B cell (primary cell): ENCODE data around the gene HOXA9. TPM values are rescaled to one million over a fixed set of nuclear protein-coding genes. Genes with fewer than 3 reads are reported as not detected.

Source experiments
- ATAC-seq: fragments of 200-7000 bp; cut with Tn5 transposase; one replicate; pipeline ENCODE4 v1.10.0; 2021; ENCODE audit warnings: low read depth, mild to moderate bottlenecking, moderate number of reproducible peaks, moderate library complexity
- CTCF ChIA-PET: fragments of 350-600 bp; sonication (Branson Sonifier 250); formaldehyde crosslinking; loops from one replicate; lab custom pipeline; 2021; ENCODE audit warnings: antibody characterized with exemption, inconsistent platforms; lab: Charles Lee
- POLR2A ChIA-PET: fragments of 350-600 bp; sonication (Branson Sonifier 250); formaldehyde crosslinking; loops from one replicate; lab custom pipeline; 2021; ENCODE audit warnings: antibody characterized with exemption; lab: Charles Lee
- DNase-seq: peaks from one replicate; pipeline ENCODE4 v3.0.0; 2013
- H2AFZ ChIP-seq: 2 replicates; pipeline ENCODE4 v1.6.1; 2012; ENCODE audit warnings: mild to moderate bottlenecking, low read depth, low read length; ENCODE audit not compliant: insufficient read depth, poor library complexity, severe bottlenecking
- H3K27ac ChIP-seq, 2 donors: 1 replicate in 1 of 2; 2 replicates in 1 of 2; pipeline ENCODE4 v1.5.1; 2012 to 2013; ENCODE audit warnings: low read length in 2 of 2, mild to moderate bottlenecking in 2 of 2, moderate library complexity in 1 of 2
- H3K27me3 ChIP-seq, 4 experiments: fragments of 200-600 bp in 1 of 4; sonication (generic) in 1 of 4; replicated peaks in 1 of 4; 1 replicate in 2 of 4; 2 replicates in 2 of 4; pipeline versions ENCODE4 v1.6.1 to v1.7.0; 2013 to 2016; ENCODE audit warnings: low read length in 3 of 4, mild to moderate bottlenecking in 2 of 4, mixed read lengths in 1 of 4, moderate library complexity in 1 of 4; ENCODE audit not compliant: insufficient read depth in 4 of 4, control insufficient read depth in 3 of 4; ENCODE audit errors: control extremely low read depth in 1 of 4
- H3K36me3 ChIP-seq, 2 experiments: replicated peaks in 1 of 2; 1 replicate in 1 of 2; 2 replicates in 1 of 2; pipeline versions ENCODE4 v1.6.1 to v1.7.1; 2013; ENCODE audit warnings: low read length in 1 of 2; ENCODE audit not compliant: insufficient read depth in 2 of 2, control insufficient read depth in 1 of 2; ENCODE audit errors: control extremely low read depth in 1 of 2, extremely low read depth in 1 of 2
- H3K4me1 ChIP-seq, 2 donors: fragments of 200-600 bp in 1 of 2; sonication (generic) in 1 of 2; 1 replicate in 1 of 2; 2 replicates in 1 of 2; pipeline versions ENCODE4 v1.5.1 to v1.6.1; 2013 to 2017; ENCODE audit warnings: low read length in 2 of 2; ENCODE audit not compliant: control insufficient read depth in 2 of 2, insufficient read depth in 2 of 2
- H3K4me2 ChIP-seq: replicated peaks from 2 replicates; pipeline ENCODE3; 2012; ENCODE audit warnings: mild to moderate bottlenecking, low read depth, low read length; ENCODE audit not compliant: poor library complexity, severe bottlenecking
- H3K4me3 ChIP-seq, 5 experiments: fragments of 200-600 bp in 1 of 5; sonication (generic) in 1 of 5; 1 replicate in 3 of 5; 2 replicates in 2 of 5; pipeline versions ENCODE4 v1.5.1 to v1.7.0; 2011 to 2016; ENCODE audit warnings: low read length in 4 of 5, mild to moderate bottlenecking in 4 of 5, low read depth in 2 of 5, control low read depth in 1 of 5, moderate library complexity in 1 of 5; ENCODE audit not compliant: insufficient read depth in 1 of 5; ENCODE audit errors: control extremely low read depth in 1 of 5, extremely low read depth in 1 of 5
- H3K79me2 ChIP-seq: fragments of 200-600 bp; sonication (generic); one replicate; pipeline ENCODE4 v1.6.0; 2016; ENCODE audit warnings: low read length; ENCODE audit not compliant: control insufficient read depth, insufficient read depth
- H3K9ac ChIP-seq: fragments of 200-600 bp; sonication (generic); 2 replicates; pipeline ENCODE4 v1.6.1; 2017; ENCODE audit warnings: mild to moderate bottlenecking, low read length, moderate library complexity
- H3K9me3 ChIP-seq, 3 donors: one replicate each; pipeline versions ENCODE4 v1.6.1 to v1.7.1; 2013; ENCODE audit warnings: low read length in 2 of 3; ENCODE audit not compliant: control insufficient read depth in 2 of 3, insufficient read depth in 1 of 3; ENCODE audit errors: control extremely low read depth in 1 of 3
- H4K20me1 ChIP-seq: 2 replicates; pipeline ENCODE4 v1.6.0; 2012; ENCODE audit warnings: mild to moderate bottlenecking, low read length; ENCODE audit not compliant: insufficient read depth, control insufficient read depth, poor library complexity, severe bottlenecking
- H3K27ac Mint-ChIP-seq: one replicate; pipeline ENCODE4 v1.8.0; 2021; ENCODE audit warnings: mixed read lengths
- H3K27me3 Mint-ChIP-seq: one replicate; pipeline ENCODE4 v1.8.0; 2021; ENCODE audit warnings: mixed read lengths
- H3K4me1 Mint-ChIP-seq: one replicate; pipeline ENCODE4 v1.8.0; 2021; ENCODE audit warnings: mixed read lengths
- H3K4me3 Mint-ChIP-seq: one replicate; pipeline ENCODE4 v1.8.0; 2021; ENCODE audit warnings: mixed read lengths
- H3K9me3 Mint-ChIP-seq: one replicate; pipeline ENCODE4 v1.8.0; 2022; ENCODE audit warnings: mixed read lengths; ENCODE audit not compliant: insufficient read depth
- CTCF ChIP-seq: fragments of 200-600 bp; IDR thresholded peaks from one replicate; pipeline ENCODE4 v1.8.0; 2022; ENCODE audit warnings: antibody characterized with exemption, mild to moderate bottlenecking
- EZH2 ChIP-seq: IDR thresholded peaks from 2 replicates; pipeline ENCODE4 v1.6.1; 2012; ENCODE audit warnings: borderline replicate concordance, low read depth, mild to moderate bottlenecking, moderate library complexity, low read length; ENCODE audit not compliant: insufficient read depth, poor library complexity, severe bottlenecking
- whole genome bisulfite sequencing: methylation state at CpG from one replicate; pipeline ENCODE4 v1.1.5; 2013; ENCODE audit warnings: missing lambda C conversion rate; ENCODE audit not compliant: insufficient coverage; 5-methylcytosine and 5-hydroxymethylcytosine counted together
- intact Hi-C: fragments of 100-400 bp; cut with micrococcal nuclease; formaldehyde crosslinking; loops from one replicate; pipeline ENCODE4 v1.10.0; 2022
- polyA plus RNA-seq: library from polyadenylated mRNA; depleted of rRNA; stranded (reverse); fragments of >200 nt; gene quantifications from 2 replicates; pipeline ENCODE4 v1.2.3, GENCODE V29; 2012
- total RNA-seq, 2 donors: library from RNA; stranded (reverse); fragments of 120-200 nt in 1 of 2; gene quantifications; 1 replicate in 1 of 2; 2 replicates in 1 of 2; pipeline versions ENCODE4 v1.2.3 to v1.2.4, GENCODE V29; 2013 to 2022

HOXA9 gene
- total and polyA plus RNA-seq, 2 donors (not counting 1 experiment from before 2014, with no cell fraction given) = 0.07 TPM; not detected in 1

GRCh38 chr7:27141137-27141922 lies 24.0 kb downstream of the HOXA9 start:
- Mint-ChIP-seq H3K27me3 (peaks cover 54% of the 10 kb centered on the region), H3K27ac (no peak overlapping the region), H3K9me3 (no peaks in the 10 kb centered on the region), H3K4me1 (peaks cover 4% of the 10 kb centered on the region), H3K4me3 (no peak overlapping the region)
- peaks cover 0 to 36% (median 0%) of the 10 kb centered on the region in 3 donors for H3K9me3 ChIP-seq
- H3K79me2 ChIP-seq = no peaks in the 10 kb centered on the region
- WGBS = 92% methylated on average over 13 of the region's 18 CpGs
- POLR2A ChIA-PET = no interaction called here
- TF ChIP-seq EZH2 (no peak), CTCF (no peak)
- intact Hi-C loops = no loop called here
- ATAC-seq (no peak), DNase-seq (no peak)
- H3K36me3 ChIP-seq = no peaks in the 10 kb centered on the region
- CTCF ChIA-PET = interaction anchor here (0.6 to 0.9 kb wide), 2 partner anchors 13 to 260 kb away, joined by 3 to 4 read pairs; no protein-coding TSS in a partner anchor
- H3K9ac ChIP-seq = no peak overlapping the region
- H4K20me1 ChIP-seq = no peaks in the 10 kb centered on the region
- H3K4me2 ChIP-seq = no peak overlapping the region
- H3K4me3 ChIP-seq = no peak overlapping the region
- no peak overlapping the region for H3K27ac ChIP-seq
- peaks cover 0 to 54% (median 23%) of the 10 kb centered on the region in 4 experiments for H3K27me3 ChIP-seq
- H2AFZ ChIP-seq = no peak overlapping the region
- peaks cover 0 to 2% of the 10 kb centered on the region in 2 donors for H3K4me1 ChIP-seq
